ENCODE results near the gene PIP5K1C. TPM values are rescaled to one million over a fixed set of nuclear protein-coding genes. Genes with fewer than 3 reads are reported as not detected.

Gene PIP5K1C
- total and polyA plus RNA-seq, 9 of the 15 experiments (the other 6 are each of a cell fraction or from before 2014, with no cell fraction given), result 0.38 to 22.1 (median 4.1) TPM

DNA sequence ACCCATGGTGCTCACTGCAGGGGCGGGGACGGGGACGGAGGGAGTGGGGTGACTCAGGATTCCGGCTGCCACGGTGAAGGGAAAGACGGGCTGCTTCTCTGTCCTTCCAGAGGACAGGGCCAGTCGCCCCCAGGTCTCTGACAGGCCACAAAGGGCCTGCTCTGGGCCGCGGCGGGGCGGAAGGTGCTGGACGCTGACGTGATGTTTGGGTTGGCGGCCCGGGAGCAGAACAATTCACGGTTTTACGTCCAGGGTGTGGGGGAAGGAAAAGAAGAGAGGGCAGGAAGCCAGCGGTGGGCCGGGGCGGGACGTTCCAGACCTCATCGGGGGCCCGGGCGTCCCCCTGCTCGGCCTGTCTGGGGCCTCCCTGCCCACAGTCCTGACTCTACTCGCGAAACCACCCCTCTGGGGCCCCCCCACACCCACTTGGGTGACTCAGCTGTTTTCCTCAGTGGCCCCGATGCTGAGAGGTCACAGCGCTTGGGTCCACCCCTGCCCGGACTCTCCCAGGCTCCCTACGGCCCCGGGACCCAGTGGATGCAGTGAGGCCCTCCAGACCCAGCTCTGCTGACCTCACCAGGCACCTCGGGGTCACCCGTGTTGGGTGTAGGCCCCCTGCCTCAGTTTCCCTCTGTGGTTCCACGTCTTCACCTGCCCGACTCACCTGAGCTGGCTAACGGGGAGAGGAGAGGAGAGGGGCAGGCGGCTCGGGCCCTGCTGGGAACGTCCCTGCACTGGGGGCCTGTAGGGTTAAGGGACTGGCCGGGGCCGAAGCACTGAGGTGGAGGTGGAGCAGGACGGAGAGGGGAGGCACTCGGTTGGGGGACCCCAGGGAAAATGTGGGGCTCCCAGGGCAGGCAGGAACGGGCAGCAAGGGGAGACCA, 29.2 kb downstream of the PIP5K1C start (continued):
- no peak for TF ChIP-seq CSDE1 (IDR thresholded peaks at IDR 0.05)
- TF ChIP-seq ZNF584 (CRISPR knock-in tag; IDR thresholded peaks at IDR 0.05; ENCODE audit: low read depth), result no peak; the same call in 1 of the 2 replicates
- no peak for TF ChIP-seq SRSF9 (IDR thresholded peaks at IDR 0.05; ENCODE audit: borderline replicate concordance, low read depth, low read length)
- peak; percentile 51 for TF ChIP-seq TAF1 (IDR thresholded peaks at IDR 0.05; ENCODE audit: control insufficient read depth, extremely low read depth, insufficient read depth, low read length, severe bottlenecking)
- TF ChIP-seq, protein P1, sequence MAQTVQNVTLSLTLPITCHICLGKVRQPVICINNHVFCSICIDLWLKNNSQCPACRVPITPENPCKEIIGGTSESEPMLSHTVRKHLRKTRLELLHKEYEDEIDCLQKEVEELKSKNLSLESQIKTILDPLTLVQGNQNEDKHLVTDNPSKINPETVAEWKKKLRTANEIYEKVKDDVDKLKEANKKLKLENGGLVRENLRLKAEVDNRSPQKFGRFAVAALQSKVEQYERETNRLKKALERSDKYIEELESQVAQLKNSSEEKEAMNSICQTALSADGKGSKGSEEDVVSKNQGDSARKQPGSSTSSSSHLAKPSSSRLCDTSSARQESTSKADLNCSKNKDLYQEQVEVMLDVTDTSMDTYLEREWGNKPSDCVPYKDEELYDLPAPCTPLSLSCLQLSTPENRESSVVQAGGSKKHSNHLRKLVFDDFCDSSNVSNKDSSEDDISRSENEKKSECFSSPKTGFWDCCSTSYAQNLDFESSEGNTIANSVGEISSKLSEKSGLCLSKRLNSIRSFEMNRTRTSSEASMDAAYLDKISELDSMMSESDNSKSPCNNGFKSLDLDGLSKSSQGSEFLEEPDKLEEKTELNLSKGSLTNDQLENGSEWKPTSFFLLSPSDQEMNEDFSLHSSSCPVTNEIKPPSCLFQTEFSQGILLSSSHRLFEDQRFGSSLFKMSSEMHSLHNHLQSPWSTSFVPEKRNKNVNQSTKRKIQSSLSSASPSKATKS (CRISPR knock-in tag; IDR thresholded peaks at IDR 0.05), result no peak
- no peak for TF ChIP-seq EP300 (IDR thresholded peaks at IDR 0.05; ENCODE audit: low read length)
- peak; percentile 18 for TF ChIP-seq FOSL1 (tag; conservative IDR thresholded peaks at IDR 0.05)
- TF ChIP-seq PTTG1 (tag; IDR thresholded peaks at IDR 0.05; ENCODE audit: low read depth), result no peak
- no peak for TF ChIP-seq SRSF7 (optimal IDR thresholded peaks at IDR 0.05; ENCODE audit: low read depth, low read length)
- TF ChIP-seq, protein P2, sequence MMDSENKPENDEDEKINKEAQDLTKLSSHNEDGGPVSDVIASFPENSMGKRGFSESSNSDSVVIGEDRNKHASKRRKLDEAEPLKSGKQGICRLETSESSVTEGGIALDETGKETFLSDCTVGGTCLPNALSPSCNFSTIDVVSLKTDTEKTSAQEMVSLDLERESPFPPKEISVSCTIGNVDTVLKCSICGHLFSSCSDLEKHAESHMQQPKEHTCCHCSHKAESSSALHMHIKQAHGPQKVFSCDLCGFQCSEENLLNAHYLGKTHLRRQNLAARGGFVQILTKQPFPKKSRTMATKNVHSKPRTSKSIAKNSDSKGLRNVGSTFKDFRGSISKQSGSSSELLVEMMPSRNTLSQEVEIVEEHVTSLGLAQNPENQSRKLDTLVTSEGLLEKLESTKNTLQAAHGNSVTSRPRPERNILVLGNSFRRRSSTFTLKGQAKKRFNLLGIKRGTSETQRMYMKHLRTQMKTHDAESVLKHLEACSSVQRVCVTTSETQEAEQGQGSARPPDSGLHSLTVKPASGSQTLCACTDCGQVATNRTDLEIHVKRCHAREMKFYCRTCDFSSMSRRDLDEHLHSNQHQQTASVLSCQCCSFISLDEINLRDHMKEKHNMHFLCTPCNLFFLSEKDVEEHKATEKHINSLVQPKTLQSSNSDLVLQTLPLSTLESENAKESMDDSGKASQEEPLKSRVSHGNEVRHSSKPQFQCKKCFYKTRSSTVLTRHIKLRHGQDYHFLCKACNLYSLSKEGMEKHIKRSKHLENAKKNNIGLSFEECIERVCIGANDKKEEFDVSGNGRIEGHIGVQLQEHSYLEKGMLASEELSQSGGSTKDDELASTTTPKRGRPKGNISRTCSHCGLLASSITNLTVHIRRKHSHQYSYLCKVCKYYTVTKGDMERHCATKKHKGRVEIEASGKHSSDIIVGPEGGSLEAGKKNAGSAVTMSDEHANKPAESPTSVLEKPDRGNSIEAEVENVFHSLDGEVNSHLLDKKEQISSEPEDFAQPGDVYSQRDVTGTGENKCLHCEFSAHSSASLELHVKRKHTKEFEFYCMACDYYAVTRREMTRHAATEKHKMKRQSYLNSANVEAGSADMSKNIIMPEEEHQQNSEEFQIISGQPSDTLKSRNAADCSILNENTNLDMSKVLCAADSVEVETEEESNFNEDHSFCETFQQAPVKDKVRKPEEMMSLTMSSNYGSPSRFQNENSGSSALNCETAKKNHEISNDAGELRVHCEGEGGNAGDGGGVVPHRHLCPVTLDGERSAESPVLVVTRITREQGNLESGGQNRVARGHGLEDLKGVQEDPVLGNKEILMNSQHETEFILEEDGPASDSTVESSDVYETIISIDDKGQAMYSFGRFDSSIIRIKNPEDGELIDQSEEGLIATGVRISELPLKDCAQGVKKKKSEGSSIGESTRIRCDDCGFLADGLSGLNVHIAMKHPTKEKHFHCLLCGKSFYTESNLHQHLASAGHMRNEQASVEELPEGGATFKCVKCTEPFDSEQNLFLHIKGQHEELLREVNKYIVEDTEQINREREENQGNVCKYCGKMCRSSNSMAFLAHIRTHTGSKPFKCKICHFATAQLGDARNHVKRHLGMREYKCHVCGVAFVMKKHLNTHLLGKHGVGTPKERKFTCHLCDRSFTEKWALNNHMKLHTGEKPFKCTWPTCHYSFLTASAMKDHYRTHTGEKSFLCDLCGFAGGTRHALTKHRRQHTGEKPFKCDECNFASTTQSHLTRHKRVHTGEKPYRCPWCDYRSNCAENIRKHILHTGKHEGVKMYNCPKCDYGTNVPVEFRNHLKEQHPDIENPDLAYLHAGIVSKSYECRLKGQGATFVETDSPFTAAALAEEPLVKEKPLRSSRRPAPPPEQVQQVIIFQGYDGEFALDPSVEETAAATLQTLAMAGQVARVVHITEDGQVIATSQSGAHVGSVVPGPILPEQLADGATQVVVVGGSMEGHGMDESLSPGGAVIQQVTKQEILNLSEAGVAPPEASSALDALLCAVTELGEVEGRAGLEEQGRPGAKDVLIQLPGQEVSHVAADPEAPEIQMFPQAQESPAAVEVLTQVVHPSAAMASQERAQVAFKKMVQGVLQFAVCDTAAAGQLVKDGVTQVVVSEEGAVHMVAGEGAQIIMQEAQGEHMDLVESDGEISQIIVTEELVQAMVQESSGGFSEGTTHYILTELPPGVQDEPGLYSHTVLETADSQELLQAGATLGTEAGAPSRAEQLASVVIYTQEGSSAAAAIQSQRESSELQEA (IDR thresholded peaks at IDR 0.05; ENCODE audit: low read depth), result no peak
- TF ChIP-seq, protein P3, sequence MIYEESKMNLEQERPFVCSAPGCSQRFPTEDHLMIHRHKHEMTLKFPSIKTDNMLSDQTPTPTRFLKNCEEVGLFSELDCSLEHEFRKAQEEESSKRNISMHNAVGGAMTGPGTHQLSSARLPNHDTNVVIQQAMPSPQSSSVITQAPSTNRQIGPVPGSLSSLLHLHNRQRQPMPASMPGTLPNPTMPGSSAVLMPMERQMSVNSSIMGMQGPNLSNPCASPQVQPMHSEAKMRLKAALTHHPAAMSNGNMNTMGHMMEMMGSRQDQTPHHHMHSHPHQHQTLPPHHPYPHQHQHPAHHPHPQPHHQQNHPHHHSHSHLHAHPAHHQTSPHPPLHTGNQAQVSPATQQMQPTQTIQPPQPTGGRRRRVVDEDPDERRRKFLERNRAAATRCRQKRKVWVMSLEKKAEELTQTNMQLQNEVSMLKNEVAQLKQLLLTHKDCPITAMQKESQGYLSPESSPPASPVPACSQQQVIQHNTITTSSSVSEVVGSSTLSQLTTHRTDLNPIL (CRISPR knock-in tag; IDR thresholded peaks at IDR 0.05), result no peak
- no peak for TF ChIP-seq ZNF444 (CRISPR knock-in tag; IDR thresholded peaks at IDR 0.05)
- no peak for TF ChIP-seq TEAD2 (tag; IDR thresholded peaks at IDR 0.05)
- no peak for TF ChIP-seq HOXB6 (CRISPR knock-in tag; IDR thresholded peaks at IDR 0.05; ENCODE audit: borderline replicate concordance)
- TF ChIP-seq MTA1 (IDR thresholded peaks at IDR 0.05; ENCODE audit: borderline replicate concordance), result no peak
- TF ChIP-seq ZKSCAN1 (IDR thresholded peaks at IDR 0.05; ENCODE audit: low read depth, low read length), result no peak
